Measurements from ENCODE around the gene MROH2A.
A peak's percentile ranks its signal among the peaks of the same experiment; 100 is the strongest.

Gene MROH2A

DNA sequence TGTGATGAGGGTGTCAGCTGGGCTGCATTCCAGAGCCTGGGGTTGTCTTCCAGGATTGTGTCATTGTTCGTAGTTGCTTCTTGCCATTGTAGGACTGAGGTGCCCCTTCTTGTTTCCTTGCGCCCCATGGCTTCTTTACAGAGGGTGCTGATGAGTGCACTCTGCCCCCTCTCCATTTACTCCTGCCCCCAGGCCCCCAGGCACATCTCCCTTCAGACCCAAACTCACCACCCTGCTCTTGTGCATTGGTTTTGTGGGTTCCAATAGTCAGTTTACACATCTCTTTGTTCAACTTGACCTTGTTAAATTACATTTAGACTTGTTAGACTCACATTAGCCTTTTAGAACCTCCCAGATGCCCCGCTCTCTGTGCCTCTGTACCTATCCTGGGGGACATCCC lies 43.1 kb downstream of the MROH2A start:
- no peak for DNase-seq

DNA sequence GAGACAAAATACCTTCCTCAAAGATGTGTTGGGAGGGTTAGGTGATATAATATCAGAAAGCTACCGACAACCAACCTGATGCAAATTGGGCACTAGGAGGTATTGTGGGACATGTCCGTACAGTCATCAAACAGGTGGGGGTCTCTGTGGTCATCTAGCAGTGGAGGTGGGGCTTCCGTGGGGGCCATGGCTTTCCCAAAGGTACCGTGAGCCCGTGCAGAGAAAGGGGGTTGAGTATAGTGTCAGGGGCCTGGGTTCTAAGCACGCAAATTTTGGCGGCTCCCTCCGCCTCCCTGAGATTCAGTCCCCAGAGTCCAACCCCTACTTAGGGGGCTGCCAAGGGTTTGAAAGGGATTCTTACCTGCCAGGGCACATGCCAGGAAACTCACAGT lies 43.6 kb downstream of the MROH2A start:
- no peak for DNase-seq

DNA sequence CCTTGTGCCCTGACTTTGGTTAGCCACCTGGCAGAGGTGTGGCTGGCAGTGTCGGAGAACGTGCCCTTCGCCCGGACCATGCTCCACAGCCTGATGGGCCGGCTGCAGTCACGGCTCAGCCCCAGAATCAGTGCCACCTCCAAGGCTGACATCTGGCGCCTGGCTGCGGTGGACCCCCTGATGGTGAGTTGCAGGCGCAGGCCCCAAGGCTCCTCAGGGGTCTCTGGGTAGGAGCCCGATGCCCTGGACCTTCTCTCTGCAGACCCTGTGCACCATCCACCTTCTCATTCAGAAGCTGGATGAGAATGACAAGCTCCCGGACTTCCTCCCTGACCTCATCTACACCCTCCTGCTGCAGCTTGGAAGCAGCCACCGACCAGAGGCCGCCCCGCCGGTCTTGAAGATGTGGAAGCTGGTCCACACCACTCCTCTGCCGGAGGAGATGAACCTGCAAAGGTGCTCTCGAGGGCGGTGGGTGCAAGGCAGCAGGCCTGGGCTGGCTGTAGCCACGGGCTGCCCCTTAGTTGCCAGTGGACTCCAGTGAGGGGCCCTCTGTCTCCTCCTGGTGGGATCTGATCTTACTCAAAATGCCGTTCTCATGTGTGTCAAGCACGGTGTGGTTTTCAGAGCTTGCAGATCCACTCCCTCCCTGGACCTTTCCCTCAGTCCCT lies 44.1 kb downstream of the MROH2A start:
- no peak for DNase-seq

DNA sequence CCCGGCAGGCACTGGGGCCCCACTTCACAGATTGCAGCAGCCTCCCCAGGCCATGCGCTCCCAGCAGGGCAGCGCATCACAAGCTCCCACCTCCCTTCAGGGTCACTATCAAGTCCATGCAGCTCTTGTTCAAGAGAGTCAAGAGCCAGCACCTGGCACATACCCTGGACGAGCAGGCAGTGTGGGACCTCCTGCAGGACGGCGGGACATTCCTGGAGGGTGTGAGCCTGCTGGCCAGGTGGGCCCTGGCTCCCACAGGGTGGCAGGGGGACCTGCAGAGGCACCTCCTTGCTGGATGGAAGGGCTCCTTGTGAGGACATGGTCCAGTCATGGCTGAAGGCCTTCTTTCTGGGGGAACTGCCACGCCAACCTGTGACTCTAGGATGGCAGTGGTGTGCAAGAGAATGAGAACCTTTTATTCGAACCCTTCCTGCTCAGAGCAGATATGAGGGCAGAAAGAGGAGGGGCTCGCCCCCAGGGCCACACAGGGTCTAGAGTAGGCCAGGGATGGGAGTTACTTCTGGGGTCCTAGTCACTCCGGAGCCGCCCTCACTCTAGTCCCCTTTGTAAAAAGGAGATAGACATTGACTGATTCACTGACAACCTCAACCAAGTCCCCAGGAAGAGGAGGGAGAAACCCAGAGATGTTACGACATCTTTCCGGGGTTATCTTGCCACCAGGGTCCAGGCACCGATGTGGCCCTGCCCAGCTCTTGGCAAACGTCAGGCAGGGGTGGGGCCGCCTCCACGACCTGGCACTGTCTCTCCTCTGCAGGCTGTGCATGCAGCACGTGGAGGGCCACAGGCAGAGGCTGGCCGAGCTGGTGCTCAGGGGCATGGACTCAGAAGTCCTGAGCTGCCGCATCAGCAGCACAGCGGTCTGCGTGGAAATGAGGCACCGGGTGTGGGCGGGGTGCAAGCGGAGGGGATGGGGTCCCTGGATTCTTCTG lies 44.9 kb downstream of the MROH2A start:
- DNase-seq = peak; percentile 69

DNA sequence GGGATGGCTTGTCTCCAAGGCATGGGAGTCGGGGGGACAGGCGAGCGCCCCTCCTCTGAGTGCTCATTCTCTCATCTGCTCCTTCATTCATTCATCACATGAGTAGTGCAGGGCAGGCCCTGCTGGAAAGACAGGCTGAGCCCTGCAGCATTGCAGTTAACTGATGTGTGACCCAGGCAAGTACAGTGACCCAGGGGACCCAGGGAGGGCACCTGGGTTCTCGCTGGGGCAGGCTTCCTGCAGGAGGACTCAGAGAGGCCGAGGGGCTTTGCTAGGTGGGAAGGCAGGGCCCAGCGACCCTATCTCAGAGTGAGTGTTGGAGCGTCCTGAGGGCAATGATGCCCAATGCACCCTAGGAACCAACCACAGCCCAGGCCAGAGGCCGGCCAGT lies 45.6 kb downstream of the MROH2A start:
- DNase-seq = no peak

DNA sequence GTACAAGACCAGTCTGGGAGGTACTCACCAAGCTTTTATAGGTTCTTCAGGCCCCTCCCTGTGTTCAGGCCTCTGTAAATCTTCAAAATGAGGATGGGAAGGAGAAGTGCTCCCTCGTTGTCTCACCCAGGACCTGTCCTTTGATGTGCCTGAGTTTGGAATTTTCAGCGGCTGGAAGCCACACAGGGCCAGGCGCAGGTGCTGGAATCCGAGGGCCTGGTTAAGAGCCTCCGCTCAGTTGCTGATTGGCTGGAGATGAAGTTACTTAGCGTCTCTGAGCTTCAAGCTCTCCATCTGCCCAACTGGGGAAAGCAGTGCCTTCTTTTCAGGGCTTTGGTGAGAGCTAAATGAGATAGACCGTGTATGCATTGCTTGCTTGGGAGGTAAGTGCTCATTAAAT lies 46.2 kb downstream of the MROH2A start:
- DNase-seq = no peak

DNA sequence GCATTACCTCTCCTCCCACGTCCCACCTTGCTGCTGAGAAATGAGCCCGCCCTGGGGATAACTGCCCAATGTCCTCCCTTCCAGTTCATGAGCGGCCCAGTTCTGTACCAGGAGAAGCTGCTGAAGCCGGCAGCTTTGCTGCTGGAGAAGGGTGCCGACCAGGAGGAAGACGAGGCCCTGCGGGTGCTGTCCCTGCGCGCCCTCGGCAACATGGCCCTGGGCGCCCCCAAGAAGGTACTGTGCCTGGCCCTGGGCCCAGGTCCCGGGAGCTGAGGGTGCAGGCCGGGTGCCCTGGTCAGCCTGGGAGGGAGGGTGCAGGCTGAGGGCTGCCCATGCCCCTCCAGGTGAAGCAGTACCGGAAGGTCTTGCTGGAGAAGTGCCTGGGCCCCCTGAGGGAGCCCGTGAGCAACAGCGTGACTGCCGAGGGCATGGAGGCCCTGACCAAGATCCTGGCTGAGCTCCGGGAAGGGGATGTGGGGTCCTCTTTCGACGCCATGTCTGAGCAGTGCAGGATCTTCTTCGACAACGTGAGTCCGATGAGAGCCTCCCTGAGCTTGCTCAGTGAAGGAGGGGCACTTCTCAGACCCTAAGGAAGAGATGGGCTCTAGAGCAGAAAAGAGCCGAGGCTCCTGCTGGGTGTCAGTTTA lies 50.5 kb downstream of the MROH2A start:
- DNase-seq = no peak

DNA sequence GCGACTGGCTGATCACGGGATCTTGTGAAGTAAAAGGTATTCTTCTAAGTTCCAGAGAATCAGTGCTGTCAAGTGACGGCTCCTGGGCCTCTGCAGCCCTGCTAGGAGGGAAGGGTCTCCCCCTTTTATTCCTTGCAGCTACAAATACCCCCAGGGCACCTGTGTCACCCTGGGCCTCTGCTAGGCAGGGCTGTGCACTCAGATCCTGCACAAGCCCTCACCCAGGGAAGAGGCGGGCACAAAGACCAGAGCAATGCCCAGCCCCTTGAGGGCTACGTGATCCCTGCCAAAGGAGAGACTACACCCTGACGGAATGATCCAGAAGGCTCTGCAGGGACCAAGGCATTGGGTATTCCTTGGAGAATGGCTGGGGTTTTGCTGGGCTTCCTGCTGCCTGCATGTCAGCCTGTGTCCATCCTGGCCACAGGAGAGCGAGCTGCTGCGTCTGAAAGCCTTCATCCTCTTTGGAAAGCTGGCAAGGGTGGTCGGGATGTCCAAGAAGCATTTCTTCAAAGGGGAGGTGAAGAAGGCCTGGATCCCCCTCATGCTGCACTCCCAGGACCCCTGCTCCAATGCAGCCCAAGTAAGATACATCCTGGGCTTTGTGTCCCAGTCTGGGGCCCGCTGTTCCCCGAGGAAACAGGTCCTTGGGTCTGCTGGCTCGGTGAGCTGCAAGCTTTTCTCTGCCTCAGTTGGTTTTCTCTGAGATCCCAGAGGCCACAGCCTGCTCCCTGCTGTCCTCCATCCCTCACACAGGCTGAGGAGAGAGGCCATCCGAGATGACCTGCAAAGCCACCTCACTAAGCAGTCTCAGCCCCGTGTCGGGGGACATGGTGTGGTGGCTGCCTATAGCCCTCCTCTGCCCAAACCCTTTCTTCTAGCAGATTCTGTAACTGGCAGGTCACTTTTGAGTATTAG lies 51.3 kb downstream of the MROH2A start:
- no peak for DNase-seq

DNA sequence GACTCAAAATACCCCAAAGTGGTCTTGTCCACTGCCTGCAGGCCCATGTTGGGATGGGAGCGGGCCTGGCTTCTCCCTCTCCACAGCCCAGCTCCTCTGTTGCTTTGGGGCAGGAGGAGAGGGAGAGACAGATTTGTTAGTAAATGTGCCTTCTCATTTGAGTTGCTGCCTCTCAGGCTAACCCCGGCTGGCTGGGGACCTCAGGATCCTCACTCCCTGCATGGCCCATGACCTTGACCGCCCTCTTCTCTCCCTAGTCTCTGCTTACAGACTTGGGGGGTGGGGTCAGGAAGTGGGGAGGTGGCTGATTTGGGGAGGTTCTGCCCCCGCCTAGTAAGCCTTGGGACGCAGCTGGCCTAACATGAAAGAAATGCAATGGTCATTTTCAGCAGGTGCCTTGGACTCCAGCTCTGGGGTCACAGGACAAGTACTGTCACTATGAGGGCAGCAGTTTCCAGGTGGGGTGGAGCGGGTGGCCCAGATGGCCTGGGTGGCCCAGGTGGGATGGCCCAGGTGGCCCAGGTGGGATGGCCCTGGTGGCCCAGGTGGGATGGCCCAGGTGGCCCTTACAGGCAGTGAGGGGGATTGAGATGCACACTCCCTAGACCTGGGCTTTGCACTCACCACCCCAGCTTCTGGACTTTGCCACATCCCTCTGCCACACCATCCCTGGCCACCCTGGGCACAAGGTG lies 52.1 kb downstream of the MROH2A start:
- no peak for DNase-seq

DNA sequence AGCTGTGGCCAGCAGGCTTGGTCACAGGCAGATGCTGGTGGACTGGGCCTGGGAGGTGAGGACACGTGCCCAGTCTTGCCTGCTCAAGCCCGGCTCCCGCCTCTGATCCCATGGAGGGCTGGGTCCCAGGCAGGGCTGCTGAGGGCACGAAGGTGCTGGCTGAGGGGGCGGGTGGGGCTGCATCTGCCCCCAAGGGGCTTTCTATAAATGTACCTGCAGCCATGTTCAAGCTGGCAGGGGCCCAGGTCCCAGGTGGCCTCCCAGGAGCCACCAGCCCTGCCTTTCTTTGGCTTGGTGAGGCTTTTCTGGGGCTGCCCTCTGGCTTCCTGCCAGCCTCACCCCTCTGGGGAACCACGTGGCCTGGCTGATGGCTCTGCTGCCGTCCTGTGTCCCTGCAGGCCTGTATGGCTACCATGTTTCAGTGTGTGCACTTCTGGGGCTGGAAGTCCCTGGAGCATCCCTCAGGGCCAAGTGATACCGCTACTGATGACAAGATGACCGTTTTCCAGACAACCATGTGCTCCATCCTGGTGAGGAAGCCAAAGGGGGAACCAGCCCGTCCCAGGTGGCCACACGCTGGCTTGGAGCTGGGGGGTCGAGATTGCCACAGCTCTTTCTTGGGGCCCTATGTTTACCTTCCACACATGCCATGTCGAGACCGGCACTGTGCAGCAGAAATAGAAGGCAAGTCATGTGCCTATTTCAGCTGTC lies 53.0 kb downstream of the MROH2A start:
- DNase-seq = no peak

DNA sequence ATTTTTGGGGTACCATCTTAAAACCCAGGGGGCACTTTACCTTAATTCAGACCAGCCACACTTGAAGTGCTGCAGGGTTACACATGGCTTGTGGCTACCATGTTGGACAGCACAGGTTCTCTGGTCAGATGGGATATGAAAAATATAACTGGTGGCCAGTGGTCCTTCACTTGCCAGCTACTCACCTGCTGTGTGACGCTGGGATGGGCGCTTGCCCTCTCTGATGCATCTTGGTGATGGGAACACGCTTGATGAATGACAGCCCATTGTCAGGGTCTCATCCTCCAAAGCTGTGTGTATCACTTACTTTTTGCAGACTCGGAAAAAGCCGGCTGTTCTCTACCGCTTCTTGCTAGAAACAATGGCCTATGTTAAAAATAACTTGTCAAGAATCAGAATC lies 53.7 kb downstream of the MROH2A start:
- no peak for DNase-seq

DNA sequence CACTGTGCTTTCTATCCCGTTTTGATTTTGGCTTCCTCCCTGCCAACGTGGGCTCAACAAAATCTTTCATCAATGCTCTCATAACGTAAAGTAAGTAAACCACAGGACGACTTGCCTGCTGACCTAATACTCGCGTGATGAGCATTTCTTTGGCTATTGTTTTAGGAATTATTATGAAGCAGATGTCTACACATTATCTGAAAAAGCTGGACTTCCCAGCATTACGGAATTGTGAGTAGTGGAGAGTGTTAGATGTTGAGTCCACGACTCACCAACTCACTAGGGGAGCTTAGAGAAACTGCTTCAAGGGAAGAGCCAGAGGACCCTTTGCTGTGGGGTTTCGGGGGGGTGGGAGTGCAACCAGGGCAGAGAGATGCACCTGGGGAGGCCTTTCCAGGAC lies 54.3 kb downstream of the MROH2A start:
- no peak for DNase-seq

DNA sequence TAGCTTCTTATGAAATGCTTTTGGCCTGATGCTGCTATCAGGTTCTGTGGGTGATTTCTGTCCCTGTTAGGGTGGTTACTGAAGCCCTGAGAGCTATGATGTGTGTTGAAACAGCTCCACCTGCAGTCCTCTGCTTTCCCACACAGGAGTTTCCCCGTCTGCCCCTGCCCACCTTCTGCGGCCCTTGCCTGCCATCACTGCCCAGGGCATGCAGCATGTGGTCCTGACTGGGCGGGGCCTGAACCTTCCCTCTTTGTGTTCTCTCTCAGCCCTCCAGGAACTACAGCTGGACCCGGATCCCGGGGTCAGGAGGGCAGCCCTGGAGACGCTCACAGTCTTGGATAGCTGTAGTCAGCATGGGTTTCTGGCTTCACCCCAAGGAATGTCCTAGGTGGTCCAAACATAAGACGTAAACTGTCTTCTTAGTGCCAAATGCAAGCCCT lies 54.8 kb downstream of the MROH2A start:
- DNase-seq = no peak

DNA sequence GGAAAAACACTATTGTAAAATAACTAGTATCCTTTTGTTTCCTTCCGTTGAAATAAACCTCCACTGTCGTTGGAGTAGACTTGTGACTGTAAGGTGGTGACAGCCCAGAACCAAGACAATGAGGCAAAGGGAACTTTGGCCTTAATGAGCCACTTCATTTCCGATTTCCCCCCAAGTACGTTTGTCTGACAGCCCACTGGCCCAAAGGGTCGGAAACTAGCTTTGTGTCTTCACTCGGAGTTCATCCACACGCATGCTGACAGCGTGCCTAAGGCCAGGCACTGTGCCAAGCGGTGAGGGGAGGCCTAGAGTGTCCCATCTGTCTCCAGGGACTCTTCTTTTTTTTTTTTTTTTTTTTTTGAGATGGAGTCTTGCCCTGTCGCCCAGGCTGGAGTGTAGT lies 55.2 kb downstream of the MROH2A start:
- DNase-seq = no peak

DNA sequence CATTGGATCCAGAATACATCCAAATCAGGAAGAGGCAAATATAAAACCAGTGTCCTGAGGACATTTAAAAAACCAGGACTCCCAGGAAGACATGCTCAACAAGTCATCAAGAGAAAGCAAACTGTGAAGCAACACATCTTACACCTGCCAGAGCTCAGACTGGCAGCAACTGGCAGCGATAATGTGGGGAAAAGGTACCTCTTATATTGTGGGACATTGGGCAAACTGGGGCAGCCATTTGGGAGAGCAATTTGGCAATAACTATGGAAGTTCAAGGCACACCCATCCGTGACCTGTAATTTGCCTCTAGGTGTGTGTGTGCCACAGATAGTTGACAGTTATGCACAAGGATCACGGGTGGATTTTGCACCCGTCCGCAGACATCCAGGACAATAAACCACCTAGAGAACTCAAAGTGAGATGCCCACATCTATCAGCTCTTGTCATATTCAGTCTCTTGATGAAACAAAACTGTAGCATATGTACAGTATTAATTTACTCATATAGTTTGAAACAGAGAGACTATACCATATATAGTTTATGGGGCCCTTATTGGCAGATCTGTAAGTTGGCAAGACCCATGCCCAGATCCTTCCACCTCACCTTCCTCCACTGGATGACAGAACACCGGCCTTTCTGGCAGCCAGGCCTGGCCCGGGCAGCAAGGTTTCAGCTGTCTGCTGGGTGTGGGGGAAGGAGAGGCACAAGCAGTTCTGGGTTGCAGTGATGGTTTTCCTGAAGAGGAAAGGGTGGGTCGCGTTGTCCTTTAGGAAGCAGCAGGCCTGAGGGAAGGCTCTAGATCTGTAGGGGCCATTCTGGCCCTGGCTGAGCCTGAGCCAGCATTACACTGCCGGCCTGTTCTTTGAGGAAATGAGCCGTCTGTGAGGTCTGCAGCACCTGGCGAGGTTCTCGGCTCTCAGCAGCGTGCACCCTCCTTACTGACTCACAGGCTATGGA lies 57.4 kb downstream of the MROH2A start:
- DNase-seq = no peak

DNA sequence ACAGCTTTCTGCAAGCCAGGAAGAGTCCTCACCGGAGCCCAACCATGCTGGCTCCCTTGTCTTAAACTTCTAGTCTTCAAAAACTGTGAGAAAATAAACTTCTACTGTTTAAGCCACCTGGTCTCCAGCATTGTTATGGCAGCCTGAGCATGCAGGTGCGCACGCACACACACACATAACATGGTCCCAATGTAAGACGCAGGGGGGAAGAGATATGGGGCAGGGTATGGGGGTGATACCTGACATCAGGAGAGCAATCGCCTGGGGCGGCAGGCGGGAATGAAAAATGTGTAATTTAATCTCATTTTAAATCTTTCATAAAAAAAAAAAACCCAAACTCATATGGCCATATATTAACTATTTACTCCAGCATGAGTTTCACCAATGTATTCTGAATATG lies 58.2 kb downstream of the MROH2A start:
- DNase-seq = no peak

DNA sequence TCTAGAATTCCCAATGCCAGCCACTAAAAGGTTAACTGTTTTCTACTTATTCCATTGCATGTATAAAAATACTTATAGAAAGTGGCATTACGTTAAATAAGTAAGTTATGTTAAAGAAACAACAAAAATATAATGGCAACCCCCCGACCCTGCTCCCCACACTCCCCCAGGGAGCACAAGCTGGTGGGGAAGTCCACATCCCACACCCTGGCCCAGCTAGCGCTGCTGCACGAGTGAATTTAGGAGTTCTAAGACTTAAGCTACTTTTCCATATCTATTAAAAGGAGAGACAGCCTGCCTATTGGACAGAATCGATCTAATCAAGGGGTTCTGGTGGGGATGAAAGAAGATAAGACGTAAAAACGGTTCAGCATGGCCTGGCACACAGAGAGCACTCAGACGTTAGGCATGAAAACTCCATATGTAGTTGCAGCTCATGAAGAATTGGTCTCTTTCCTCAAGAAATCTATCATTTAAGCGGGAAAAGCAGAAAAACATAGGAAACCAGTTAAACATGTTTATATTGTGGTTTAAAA lies 59.6 kb downstream of the MROH2A start:
- DNase-seq = no peak

DNA sequence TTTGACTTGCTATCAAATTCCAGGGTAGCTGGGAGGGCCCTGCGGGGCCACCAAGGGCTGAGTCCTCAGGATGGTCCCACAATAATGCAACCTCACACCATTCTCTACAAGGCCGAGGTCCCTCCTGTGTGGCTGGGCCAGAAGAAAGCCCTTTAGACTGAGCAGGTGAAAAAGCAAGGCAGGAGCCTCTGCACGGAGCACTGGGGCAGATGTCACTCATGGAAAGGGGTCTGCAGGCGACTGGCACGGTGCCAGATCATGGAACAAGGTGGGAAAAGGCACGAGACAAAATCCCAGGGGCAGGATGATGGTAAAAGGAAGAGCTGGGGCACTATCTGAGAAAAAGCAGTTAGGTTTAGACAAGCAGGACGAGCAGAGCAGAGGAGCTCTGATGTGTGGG lies 60.1 kb downstream of the MROH2A start:
- no peak for DNase-seq

DNA sequence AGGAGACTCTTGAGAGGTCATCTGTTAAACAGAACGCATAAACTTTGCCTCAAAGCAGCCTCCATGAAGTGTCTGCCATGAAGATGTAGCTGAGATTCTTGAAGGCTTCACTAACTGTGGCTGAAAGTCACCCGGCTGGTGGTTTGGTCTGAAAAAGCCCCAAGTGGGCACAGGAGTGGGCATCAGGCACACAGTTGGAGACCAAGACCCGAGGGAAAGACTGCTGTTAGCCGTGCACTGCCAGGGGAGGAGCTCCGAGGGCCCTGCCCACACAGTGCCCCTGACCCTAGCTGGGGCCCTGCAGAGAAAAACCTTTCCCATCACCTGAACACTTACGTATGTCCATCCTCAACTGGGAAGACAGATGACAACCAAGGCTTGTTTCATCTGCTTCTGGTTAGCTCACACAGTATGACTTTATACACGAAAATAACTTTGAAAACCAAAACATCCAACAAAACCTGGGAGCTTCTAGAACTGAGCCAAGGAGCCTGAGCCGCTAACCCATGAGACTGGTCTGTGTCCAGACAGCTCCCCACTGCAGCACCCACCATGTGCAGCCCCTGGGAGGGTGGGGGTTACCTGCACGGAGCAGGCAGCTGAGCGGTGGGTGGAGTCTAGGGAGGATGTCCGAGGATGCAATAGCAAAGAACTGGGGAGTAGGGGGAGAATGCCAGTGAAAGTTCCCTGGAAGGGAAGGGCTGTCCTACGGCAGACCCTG lies 60.8 kb downstream of the MROH2A start:
- no peak for DNase-seq

All from MV-4-11 (cell line).